SJCRH30 (cell line): Measurements from ENCODE around the gene INTS2. TPM values are rescaled to one million over a fixed set of nuclear protein-coding genes. Genes with fewer than 3 reads are reported as not detected.

Experiments used
- total RNA-seq: library from RNA; depleted of rRNA; stranded (reverse); fragments of >200 nt; shearing (Covaris generic); gene quantifications from 2 replicates; pipeline ENCODE4 v1.2.3, GENCODE V29; 2014; rRNA removed

Gene INTS2
- total RNA-seq, 1 experiment from 2014 or later, result 32.8 TPM

Other genes starting within 250 kb of the INTS2 start
- 34.1 and 38.4 TPM in 2 replicates for gene BRIP1, start 64.5 kb downstream of the INTS2 start, total RNA-seq
- gene MED13, start 137.3 kb upstream of the INTS2 start, total RNA-seq, result 64.8 and 79.9 TPM in 2 replicates